GM12878 (cell line): Measurements from ENCODE around the gene XRRA1. TPM values are rescaled to one million over a fixed set of nuclear protein-coding genes. Genes with fewer than 3 reads are reported as not detected.

Source experiments
- ATAC-seq: fragments of 200-7000 bp; cut with Tn5 transposase; 3 replicates; pipeline ENCODE4 v1.9.1; 2020; ENCODE audit warnings: mild to moderate bottlenecking, moderate library complexity
- BruUV-seq: library from RNA; stranded (reverse); fragments of 400-500 nt; replicated peaks from 2 replicates; lab custom pipeline; 2021; lab: Mats Ljungman, UMichigan
- CTCF ChIA-PET: fragments of 300-600 bp; sonication (Branson Sonifier 250); formaldehyde crosslinking; extraction: SDS; loops from one replicate; lab custom pipeline; 2021; ENCODE audit warnings: inconsistent platforms; lab: Yijun Ruan, JAX
- POLR2A ChIA-PET: fragments of 350-600 bp; formaldehyde crosslinking; extraction: SDS; loops from one replicate; lab custom pipeline; 2021; ENCODE audit warnings: inconsistent platforms; lab: Charles Lee
- RAD21 ChIA-PET: fragments of 300-600 bp; sonication (Branson Sonifier 250); formaldehyde crosslinking; loops from one replicate; lab custom pipeline; 2023; ENCODE audit warnings: antibody characterized with exemption; ENCODE audit not compliant: unreplicated experiment; lab: Charles Lee
- SMC1A ChIA-PET: fragments of 300-600 bp; sonication (Branson Sonifier 250); formaldehyde crosslinking; loops from one replicate; lab custom pipeline; 2023; ENCODE audit not compliant: unreplicated experiment, uncharacterized antibody; lab: Charles Lee
- DNase-seq: peaks from one replicate; pipeline ENCODE4 v3.0.0-alpha.2; 2011; ENCODE audit warnings: low read depth, low spot score
- FAIRE-seq: peaks from 3 replicates; lab custom pipeline; 2011; peaks lifted over from hg19 to GRCh38; lab: Jason Lieb, UNC
- H2AFZ ChIP-seq: 2 replicates; pipeline ENCODE4 v1.6.0; 2011; ENCODE audit warnings: low read depth, low read length, control low read depth; ENCODE audit not compliant: control insufficient read depth
- H3K27ac ChIP-seq: 2 replicates; pipeline ENCODE4 v1.5.1; 2011; ENCODE audit warnings: control low read depth; ENCODE audit not compliant: control insufficient read depth, insufficient read depth
- H3K27me3 ChIP-seq, 2 experiments: replicated peaks in 1 of 2; 2 replicates each; pipeline versions ENCODE4 v1.6.0 to v1.6.1; 2011; ENCODE audit warnings: low read length in 1 of 2; ENCODE audit not compliant: control insufficient read depth in 2 of 2, insufficient read depth in 2 of 2
- H3K36me3 ChIP-seq, 2 experiments: 2 replicates each; pipeline ENCODE4 v1.5.1; 2011; ENCODE audit warnings: low read length in 1 of 2; ENCODE audit not compliant: control insufficient read depth in 2 of 2, insufficient read depth in 2 of 2
- H3K4me1 ChIP-seq: 2 replicates; pipeline ENCODE4 v1.6.1; 2011; ENCODE audit warnings: mild to moderate bottlenecking, low read length, moderate library complexity, mixed read lengths; ENCODE audit not compliant: control insufficient read depth, insufficient read depth
- H3K4me2 ChIP-seq: 2 replicates; pipeline ENCODE4 v1.6.0; 2011; ENCODE audit warnings: control low read depth; ENCODE audit not compliant: control insufficient read depth, insufficient read depth
- H3K4me3 ChIP-seq: fragments of 200-600 bp; sonication (generic); 2 replicates; pipeline ENCODE4 v1.5.1; 2016
- H3K79me2 ChIP-seq: 2 replicates; pipeline ENCODE4 v1.6.0; 2011; ENCODE audit warnings: low read length; ENCODE audit not compliant: control insufficient read depth, insufficient read depth
- H3K9ac ChIP-seq: 2 replicates; pipeline ENCODE4 v1.8.0; 2011; ENCODE audit warnings: low read length, control low read depth, mixed read lengths; ENCODE audit not compliant: control insufficient read depth, insufficient read depth
- H3K9me3 ChIP-seq: replicated peaks from 3 replicates; pipeline ENCODE4 v1.5.1; 2011; ENCODE audit warnings: mild to moderate bottlenecking, low read length; ENCODE audit not compliant: control insufficient read depth, insufficient read depth
- H4K20me1 ChIP-seq: 2 replicates; pipeline ENCODE4 v1.6.0; 2011; ENCODE audit not compliant: control insufficient read depth, insufficient read depth
- BACH1 ChIP-seq: fragments of 450-650 bp; IDR thresholded peaks from 2 replicates; pipeline ENCODE4 v1.6.1; 2017; ENCODE audit warnings: mild to moderate bottlenecking, borderline replicate concordance
- CBX3 ChIP-seq: fragments of 200-600 bp; sonication (generic); IDR thresholded peaks from 2 replicates; pipeline ENCODE4 v1.6.1; 2016; ENCODE audit warnings: low read depth, borderline replicate concordance
- DPF2 ChIP-seq: fragments of 450-650 bp; IDR thresholded peaks from 2 replicates; pipeline ENCODE4 v1.6.1; 2017; ENCODE audit warnings: mild to moderate bottlenecking
- EGR1 ChIP-seq, 2 experiments: IDR thresholded peaks; 1 replicate in 1 of 2; 2 replicates in 1 of 2; pipeline ENCODE4 v1.6.1; 2011 to 2012; ENCODE audit warnings: low read depth in 2 of 2, low read length in 2 of 2, borderline replicate concordance in 1 of 2, mild to moderate bottlenecking in 1 of 2, moderate library complexity in 1 of 2
- KAT2A ChIP-seq: conservative IDR thresholded peaks from 2 replicates; pipeline ENCODE4 v1.6.1; 2011; ENCODE audit warnings: low read depth, low read length; ENCODE audit not compliant: control insufficient read depth
- NRF1 ChIP-seq: conservative IDR thresholded peaks from 2 replicates; pipeline ENCODE4 v1.6.1; 2011; ENCODE audit warnings: mild to moderate bottlenecking, low read depth, low read length, improper control_type of control experiment
- PAX5 ChIP-seq: IDR thresholded peaks from 2 replicates; pipeline ENCODE4 v1.6.1; 2011; ENCODE audit warnings: low read depth, low read length, borderline replicate concordance
- RBBP5 ChIP-seq: fragments of 200-600 bp; sonication (generic); conservative IDR thresholded peaks from 2 replicates; pipeline ENCODE4 v1.6.1; 2016
- SMAD1 ChIP-seq: fragments of 450-650 bp; IDR thresholded peaks from 2 replicates; pipeline ENCODE4 v1.6.1; 2018; ENCODE audit warnings: mild to moderate bottlenecking, low read depth; ENCODE audit not compliant: partially characterized antibody
- SREBF1 ChIP-seq: IDR thresholded peaks from 2 replicates; pipeline ENCODE4 v1.6.1; 2012; ENCODE audit warnings: mild to moderate bottlenecking, low read length
- YY1 ChIP-seq: IDR thresholded peaks from 2 replicates; pipeline ENCODE4 v1.6.1; 2011; ENCODE audit warnings: low read depth, mild to moderate bottlenecking, low read length
- ZNF207 ChIP-seq: fragments of 450-650 bp; IDR thresholded peaks from 2 replicates; pipeline ENCODE4 v1.6.1; 2014; ENCODE audit warnings: antibody characterized with exemption, mild to moderate bottlenecking, borderline replicate concordance
- WGBS: methylation state at CpG from one replicate; pipeline ENCODE4 v1.1.6; 2016; ENCODE audit warnings: low lambda C conversion rate; ENCODE audit not compliant: insufficient replicate concordance, insufficient coverage; ENCODE audit errors: missing lambda C conversion rate; 5-methylcytosine and 5-hydroxymethylcytosine counted together
- in situ Hi-C: fragments of 300-500 bp; cut with MboI; formaldehyde crosslinking; loops from 9 replicates; pipeline ENCODE4 v1.14.3; 2018; ENCODE audit warnings: mixed read lengths
- intact Hi-C: fragments of 100-400 bp; cut with micrococcal nuclease; formaldehyde crosslinking; loops from one replicate; pipeline ENCODE4 v1.14.2; 2022; ENCODE audit not compliant: unreplicated experiment
- polyA plus RNA-seq, 11 experiments: library from polyadenylated mRNA; depleted of rRNA in 4 of 11; unstranded in 6 of 11; stranded (reverse) in 5 of 11; fragments of >200 nt; fragmentation: Nextera tagmentation in 4 of 11; fragmentation: Illumina TruSeq in 1 of 11; extraction: Ambion mirVana in 4 of 11; extraction: Trizol in 1 of 11; gene quantifications; 1 replicate in 1 of 11; 2 replicates in 10 of 11; pipeline versions ENCODE4 v1.2.1 to v1.2.3, GENCODE V29; 2011 to 2016; ENCODE audit warnings: inconsistent platforms in 2 of 11, missing spikeins in 2 of 11, low read depth in 1 of 11
- total RNA-seq, 4 experiments: library from RNA; depleted of rRNA in 3 of 4; stranded (reverse); fragments of >200 nt in 3 of 4; fragmentation: Illumina TruSeq in 1 of 4; extraction: Trizol in 1 of 4; gene quantifications; 2 replicates each; pipeline versions ENCODE4 v1.2.1 to v1.2.3, GENCODE V29; 2013 to 2021
- TF ChIP-seq, protein P1 (sequence below): fragments of 450-650 bp; IDR thresholded peaks from 2 replicates; pipeline ENCODE4 v1.6.1; 2017; ENCODE audit warnings: mild to moderate bottlenecking, moderate library complexity

Gene XRRA1
- total and polyA plus RNA-seq, 10 of the 15 experiments (the other 5 are each of a cell fraction or from before 2014, with no cell fraction given) = 2.5 to 8.8 (median 4.6) TPM

DNA sequence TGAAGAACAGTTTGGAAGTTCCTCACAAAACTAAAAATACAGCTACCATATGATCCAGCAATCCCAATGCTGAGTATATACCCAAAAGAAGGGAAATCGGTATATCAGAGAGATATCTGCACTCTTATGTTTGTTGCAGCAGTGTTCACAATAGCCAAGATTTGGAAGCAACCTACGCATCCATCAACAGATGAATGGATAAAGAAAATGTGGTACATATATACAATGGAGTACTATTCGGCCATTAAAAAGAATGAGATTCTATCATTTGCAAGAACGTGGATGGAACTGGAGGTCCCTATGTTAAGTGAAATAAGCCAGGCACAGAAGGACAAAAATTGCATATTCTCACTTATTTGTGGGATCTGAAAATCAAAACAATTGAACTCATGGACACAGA lies 46.5 kb downstream of the XRRA1 start:
- no TSS peak for BruUV-seq
- H3K4me1 ChIP-seq = no peaks in the 10 kb centered on the region
- no peak for FAIRE-seq
- TF ChIP-seq DPF2 = no peak
- TF ChIP-seq SMAD1 = no peak
- TF ChIP-seq YY1 = no peak
- no peak for TF ChIP-seq BACH1
- no peak for TF ChIP-seq CBX3
- TF ChIP-seq PAX5 = no peak
- TF ChIP-seq NRF1 = no peak
- TF ChIP-seq, protein P1, sequence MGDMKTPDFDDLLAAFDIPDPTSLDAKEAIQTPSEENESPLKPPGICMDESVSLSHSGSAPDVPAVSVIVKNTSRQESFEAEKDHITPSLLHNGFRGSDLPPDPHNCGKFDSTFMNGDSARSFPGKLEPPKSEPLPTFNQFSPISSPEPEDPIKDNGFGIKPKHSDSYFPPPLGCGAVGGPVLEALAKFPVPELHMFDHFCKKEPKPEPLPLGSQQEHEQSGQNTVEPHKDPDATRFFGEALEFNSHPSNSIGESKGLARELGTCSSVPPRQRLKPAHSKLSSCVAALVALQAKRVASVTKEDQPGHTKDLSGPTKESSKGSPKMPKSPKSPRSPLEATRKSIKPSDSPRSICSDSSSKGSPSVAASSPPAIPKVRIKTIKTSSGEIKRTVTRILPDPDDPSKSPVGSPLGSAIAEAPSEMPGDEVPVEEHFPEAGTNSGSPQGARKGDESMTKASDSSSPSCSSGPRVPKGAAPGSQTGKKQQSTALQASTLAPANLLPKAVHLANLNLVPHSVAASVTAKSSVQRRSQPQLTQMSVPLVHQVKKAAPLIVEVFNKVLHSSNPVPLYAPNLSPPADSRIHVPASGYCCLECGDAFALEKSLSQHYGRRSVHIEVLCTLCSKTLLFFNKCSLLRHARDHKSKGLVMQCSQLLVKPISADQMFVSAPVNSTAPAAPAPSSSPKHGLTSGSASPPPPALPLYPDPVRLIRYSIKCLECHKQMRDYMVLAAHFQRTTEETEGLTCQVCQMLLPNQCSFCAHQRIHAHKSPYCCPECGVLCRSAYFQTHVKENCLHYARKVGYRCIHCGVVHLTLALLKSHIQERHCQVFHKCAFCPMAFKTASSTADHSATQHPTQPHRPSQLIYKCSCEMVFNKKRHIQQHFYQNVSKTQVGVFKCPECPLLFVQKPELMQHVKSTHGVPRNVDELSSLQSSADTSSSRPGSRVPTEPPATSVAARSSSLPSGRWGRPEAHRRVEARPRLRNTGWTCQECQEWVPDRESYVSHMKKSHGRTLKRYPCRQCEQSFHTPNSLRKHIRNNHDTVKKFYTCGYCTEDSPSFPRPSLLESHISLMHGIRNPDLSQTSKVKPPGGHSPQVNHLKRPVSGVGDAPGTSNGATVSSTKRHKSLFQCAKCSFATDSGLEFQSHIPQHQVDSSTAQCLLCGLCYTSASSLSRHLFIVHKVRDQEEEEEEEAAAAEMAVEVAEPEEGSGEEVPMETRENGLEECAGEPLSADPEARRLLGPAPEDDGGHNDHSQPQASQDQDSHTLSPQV = no peak
- TF ChIP-seq KAT2A = no peak
- no peak for TF ChIP-seq SREBF1
- no peak for TF ChIP-seq RBBP5
- no peak for TF ChIP-seq EGR1 (IDR thresholded peaks at IDR 0.05; ENCODE audit: borderline replicate concordance in 1 of 2, low read depth in 2 of 2, low read length in 2 of 2)
- no peak for TF ChIP-seq ZNF207
- TF ChIP-seq, all 136 proteins: peak for 0
- in situ Hi-C loops (no loop called here), intact Hi-C loops (no loop called here)
- DNase-seq (no peak), ATAC-seq (no peak)
- ChIA-PET POLR2A (no interaction called here), SMC1A (no interaction called here), RAD21 (no interaction called here), CTCF (no interaction called here)
- Histone ChIP-seq H4K20me1 (no peaks in the 10 kb centered on the region), H2AFZ (no peak overlapping the region), H3K27ac (no peak overlapping the region), H3K36me3 (no peaks in the 10 kb centered on the region; a peak in 1 of 4 replicates), H3K27me3 (no peaks in the 10 kb centered on the region), H3K9ac (no peak overlapping the region), H3K9me3 (peaks cover 2% of the 10 kb centered on the region; the same call in 2 of the 3 replicates), H3K4me2 (no peak overlapping the region), H3K79me2 (no peaks in the 10 kb centered on the region), H3K4me3 (no peak overlapping the region)
- 98% methylated on average over 4 of the region's 4 CpGs for WGBS
